ENCODE measurements around the gene NTRK1. TPM values are rescaled to one million over a fixed set of nuclear protein-coding genes. Genes with fewer than 3 reads are reported as not detected.

NTRK1 gene
- total RNA-seq, 2 donors from 2014 or later = 0.42 to 0.81 TPM

- DNase-seq (ENCODE audit: low spot score) = no peak
- no peak overlapping the region for H3K4me3 ChIP-seq
- no peaks in the 10 kb centered on the region for H3K36me3 ChIP-seq
- no peak overlapping the region for H3K27ac ChIP-seq
- ATAC-seq (ENCODE audit: insufficient number of reproducible peaks, low FRiP score, low read depth) = no peak
- no peak for TF ChIP-seq CTCF (IDR thresholded peaks at IDR 0.05)
- H3K9me3 ChIP-seq = no peaks in the 10 kb centered on the region
- H3K4me1 ChIP-seq (ENCODE audit: control insufficient read depth in 1 of 2, low read depth in 2 of 2) = no peaks in the 10 kb centered on the region
- no peaks in the 10 kb centered on the region for H3K27me3 ChIP-seq (replicated peaks; ENCODE audit: insufficient read depth)
Measured at GRCh38 chr1:156851779-156852417, 8.8 kb upstream of the NTRK1 start.

DNA sequence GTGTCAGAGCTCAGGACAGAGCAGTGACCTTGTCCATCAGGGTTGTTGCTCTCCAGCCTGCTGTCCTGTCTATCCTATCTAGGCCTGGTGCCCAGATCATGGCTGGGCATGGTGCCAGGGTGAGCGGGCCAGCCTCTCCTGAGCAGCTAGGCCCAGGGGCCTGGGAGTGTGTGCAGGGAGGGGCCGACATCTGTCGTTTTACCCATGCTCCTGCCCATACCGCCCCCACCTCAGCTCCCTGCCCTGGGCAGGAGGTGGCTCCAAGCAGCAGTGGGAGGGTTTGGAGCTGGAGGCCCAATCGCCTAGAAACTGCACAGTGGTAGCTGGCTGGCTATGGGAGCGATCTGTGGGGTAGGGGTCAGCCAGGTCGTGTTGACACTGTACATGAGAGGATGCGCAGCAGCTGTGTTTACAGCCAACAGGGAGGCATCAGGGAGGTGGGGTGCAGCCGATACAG, 8.2 kb upstream of the NTRK1 start:
- no peak for DNase-seq (ENCODE audit: low spot score)

GRCh38 chr1:156853761-156854160, 6.9 kb upstream of the NTRK1 start:
- Histone ChIP-seq H3K4me1 (ENCODE audit: control insufficient read depth in 1 of 2, low read depth in 2 of 2) (peaks cover 0 to 3% of the 10 kb centered on the region in 2 donors), H3K4me3 (no peak overlapping the region), H3K9me3 (no peaks in the 10 kb centered on the region), H3K27me3 (replicated peaks; ENCODE audit: insufficient read depth) (no peaks in the 10 kb centered on the region), H3K27ac (no peak overlapping the region), H3K36me3 (no peaks in the 10 kb centered on the region)
- DNase-seq (ENCODE audit: low spot score) (no peak), ATAC-seq (ENCODE audit: insufficient number of reproducible peaks, low FRiP score, low read depth) (no peak)
- no peak for TF ChIP-seq CTCF (IDR thresholded peaks at IDR 0.05)

More for the DNA sequence above, 8.2 kb upstream of the NTRK1 start:
- no peaks in the 10 kb centered on the region for H3K4me1 ChIP-seq (ENCODE audit: control insufficient read depth in 1 of 2, low read depth in 2 of 2)
- no peaks in the 10 kb centered on the region for H3K36me3 ChIP-seq
- ATAC-seq (ENCODE audit: insufficient number of reproducible peaks, low FRiP score, low read depth) = no peak
- TF ChIP-seq CTCF (IDR thresholded peaks at IDR 0.05) = no peak
- no peak overlapping the region for H3K27ac ChIP-seq
- H3K4me3 ChIP-seq = no peak overlapping the region
- no peaks in the 10 kb centered on the region for H3K9me3 ChIP-seq
- no peaks in the 10 kb centered on the region for H3K27me3 ChIP-seq (replicated peaks; ENCODE audit: insufficient read depth)

- H3K4me3 ChIP-seq = no peak overlapping the region
- H3K36me3 ChIP-seq = no peaks in the 10 kb centered on the region
- no peaks in the 10 kb centered on the region for H3K9me3 ChIP-seq
- H3K4me1 ChIP-seq (ENCODE audit: control insufficient read depth in 1 of 2, low read depth in 2 of 2) = peaks cover 6 to 12% of the 10 kb centered on the region in 2 donors
- no peak for DNase-seq (ENCODE audit: low spot score)
- no peak overlapping the region for H3K27ac ChIP-seq
- H3K27me3 ChIP-seq (replicated peaks; ENCODE audit: insufficient read depth) = peaks cover 2% of the 10 kb centered on the region
- TF ChIP-seq CTCF (IDR thresholded peaks at IDR 0.05) = no peak
- ATAC-seq (ENCODE audit: insufficient number of reproducible peaks, low FRiP score, low read depth) = no peak
Measured at GRCh38 chr1:156854634-156855033, 6.0 kb upstream of the NTRK1 start.

DNA sequence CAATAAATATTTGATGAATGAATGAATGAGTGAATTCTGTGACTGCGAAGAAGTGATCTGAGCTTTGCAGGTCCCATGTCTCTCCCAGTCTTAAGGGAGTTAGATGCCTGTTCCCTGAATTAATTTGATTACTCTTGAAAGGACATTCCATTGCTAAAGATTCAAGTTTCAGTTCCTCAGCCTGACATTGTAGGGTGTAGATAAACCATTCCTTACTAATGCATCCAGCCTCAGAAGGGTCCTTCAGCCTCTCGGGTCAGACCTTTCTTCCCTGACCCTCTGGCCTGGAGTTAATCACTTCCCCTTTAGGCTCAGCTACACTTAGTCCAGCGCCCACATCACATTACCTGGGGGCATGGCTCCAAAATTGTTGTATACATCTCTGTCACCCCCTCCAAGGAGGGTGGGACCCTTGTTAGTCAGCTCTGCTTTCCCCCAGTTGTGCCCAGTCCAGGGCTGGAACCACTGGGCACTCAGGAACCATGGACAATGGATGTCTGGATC, 4.3 kb upstream of the NTRK1 start:
- Histone ChIP-seq H3K27me3 (replicated peaks; ENCODE audit: insufficient read depth) (peaks cover 15% of the 10 kb centered on the region), H3K4me1 (ENCODE audit: control insufficient read depth in 1 of 2, low read depth in 2 of 2) (peaks cover 16 to 27% of the 10 kb centered on the region in 2 donors), H3K9me3 (no peaks in the 10 kb centered on the region), H3K4me3 (no peak overlapping the region), H3K36me3 (no peaks in the 10 kb centered on the region), H3K27ac (no peak overlapping the region)
- ATAC-seq (ENCODE audit: insufficient number of reproducible peaks, low FRiP score, low read depth) (no peak), DNase-seq (ENCODE audit: low spot score) (no peak)
- no peak for TF ChIP-seq CTCF (IDR thresholded peaks at IDR 0.05)
